ENCODE measurements around the gene LDB3.

The LDB3 gene

GRCh38 chr10:86689146-86689545 is 20.8 kb downstream of the LDB3 start:
- no peak for DNase-seq

GRCh38 chr10:86690231-86690630 is 21.9 kb downstream of the LDB3 start:
- no peak for DNase-seq

GRCh38 chr10:86690657-86691084 is 22.4 kb downstream of the LDB3 start:
- no peak for DNase-seq

- no peak for DNase-seq
Observed at GRCh38 chr10:86691333-86692022, 23.2 kb downstream of the LDB3 start.

GRCh38 chr10:86692023-86692514 is 23.8 kb downstream of the LDB3 start:
- no peak for DNase-seq

- no peak for DNase-seq
Observed at GRCh38 chr10:86692664-86693063, 24.4 kb downstream of the LDB3 start.

GRCh38 chr10:86693275-86693674 is 25.0 kb downstream of the LDB3 start:
- no peak for DNase-seq

- peak; percentile 28 for DNase-seq
Observed at GRCh38 chr10:86693721-86694369, 25.5 kb downstream of the LDB3 start.

GRCh38 chr10:86698207-86698940 is 30.1 kb downstream of the LDB3 start:
- no peak for DNase-seq

GRCh38 chr10:86699125-86699524 is 30.8 kb downstream of the LDB3 start:
- DNase-seq, result no peak

GRCh38 chr10:86699541-86699940 is 31.2 kb downstream of the LDB3 start:
- no peak for DNase-seq

GRCh38 chr10:86699991-86700840 is 31.9 kb downstream of the LDB3 start:
- DNase-seq, result no peak

- no peak for DNase-seq
Observed at GRCh38 chr10:86700851-86701617, 32.7 kb downstream of the LDB3 start.

GRCh38 chr10:86703176-86703575 is 34.9 kb downstream of the LDB3 start:
- DNase-seq, result no peak

- no peak for DNase-seq
Observed at GRCh38 chr10:86705139-86705538, 36.8 kb downstream of the LDB3 start.

- no peak for DNase-seq
Observed at GRCh38 chr10:86705905-86706304, 37.6 kb downstream of the LDB3 start.

- DNase-seq, result no peak
Observed at GRCh38 chr10:86706401-86706841, 38.1 kb downstream of the LDB3 start.

- DNase-seq, result no peak
Observed at GRCh38 chr10:86706977-86707376, 38.7 kb downstream of the LDB3 start.

GRCh38 chr10:86707505-86707904 is 39.2 kb downstream of the LDB3 start:
- DNase-seq, result no peak

GRCh38 chr10:86708068-86708782 is 39.9 kb downstream of the LDB3 start:
- DNase-seq, result no peak

GRCh38 chr10:86708783-86709380 is 40.6 kb downstream of the LDB3 start:
- no peak for DNase-seq
